ENCODE measurements around the gene SHROOM4. TPM values are rescaled to one million over a fixed set of nuclear protein-coding genes. Genes with fewer than 3 reads are reported as not detected.

SHROOM4 gene
- total and polyA plus RNA-seq, 2 donors (not counting 1 experiment from before 2014, with no cell fraction given): not detected

- Histone ChIP-seq H2AFZ (ENCODE audit: insufficient read depth, low read depth, low read length, poor library complexity, severe bottlenecking) (no peak overlapping the region), H3K36me3 (replicated peaks in 1 of 2; ENCODE audit: control extremely low read depth in 1 of 2, control insufficient read depth in 1 of 2, extremely low read depth in 1 of 2, insufficient read depth in 2 of 2, low read length in 1 of 2) (no peaks in the 10 kb centered on the region), H3K79me2 (ENCODE audit: control insufficient read depth, insufficient read depth, low read length) (no peaks in the 10 kb centered on the region), H3K9ac (ENCODE audit: low read length) (no peak overlapping the region), H3K4me2 (replicated peaks; ENCODE audit: low read depth, low read length, poor library complexity, severe bottlenecking) (no peak overlapping the region), H3K4me1 (ENCODE audit: control insufficient read depth in 2 of 2, insufficient read depth in 2 of 2, low read length in 2 of 2) (no peaks in the 10 kb centered on the region), H3K4me3 (ENCODE audit: control extremely low read depth in 1 of 5, extremely low read depth in 1 of 5, insufficient read depth in 1 of 5, low read depth in 2 of 5, low read length in 4 of 5) (no peak overlapping the region), H3K27me3 (replicated peaks in 1 of 4; ENCODE audit: control extremely low read depth in 1 of 4, control insufficient read depth in 3 of 4, insufficient read depth in 4 of 4, low read length in 3 of 4) (no peaks in the 10 kb centered on the region), H3K27ac (ENCODE audit: low read length in 2 of 2) (no peak overlapping the region), H4K20me1 (ENCODE audit: control insufficient read depth, insufficient read depth, low read length, poor library complexity, severe bottlenecking) (no peaks in the 10 kb centered on the region), H3K9me3 (ENCODE audit: control extremely low read depth in 1 of 3, control insufficient read depth in 2 of 3, insufficient read depth in 1 of 3, low read length in 2 of 3) (no peaks in the 10 kb centered on the region)
- TF ChIP-seq EZH2 (IDR thresholded peaks at IDR 0.05; ENCODE audit: borderline replicate concordance, insufficient read depth, low read depth, low read length, poor library complexity, severe bottlenecking): no peak
- TF ChIP-seq CTCF (IDR thresholded peaks at IDR 0.05): no peak
- DNase-seq (no peak), ATAC-seq (ENCODE audit: low read depth) (no peak)
- H3K4me1 Mint-ChIP-seq: no peaks in the 10 kb centered on the region
- no peaks in the 10 kb centered on the region for H3K9me3 Mint-ChIP-seq (ENCODE audit: insufficient read depth)
- H3K27ac Mint-ChIP-seq: no peak overlapping the region
- no peak overlapping the region for H3K4me3 Mint-ChIP-seq
- intact Hi-C loops (cut with micrococcal nuclease): no loop called here
- POLR2A ChIA-PET: no interaction called here
- CTCF ChIA-PET: interaction anchor here (1.4 to 3.6 kb wide), 2 partner anchors 13 to 665 kb away, joined by 3 to 23 read pairs; no protein-coding TSS in a partner anchor
- WGBS (ENCODE audit: insufficient coverage): no CpG with 5 or more reads among the region's 1 CpG
- peaks cover 6% of the 10 kb centered on the region for H3K27me3 Mint-ChIP-seq
Measured at GRCh38 chrX:50581405-50581804, 232.6 kb downstream of the SHROOM4 start.

GRCh38 chrX:50579955-50580354, 234.0 kb downstream of the SHROOM4 start:
- POLR2A ChIA-PET: no interaction called here

More at GRCh38 chrX:50579955-50580354, 234.0 kb downstream of the SHROOM4 start:
- Histone ChIP-seq H3K27ac (ENCODE audit: low read length in 2 of 2) (no peak overlapping the region), H3K9me3 (ENCODE audit: control extremely low read depth in 1 of 3, control insufficient read depth in 2 of 3, insufficient read depth in 1 of 3, low read length in 2 of 3) (no peaks in the 10 kb centered on the region), H3K4me1 (ENCODE audit: control insufficient read depth in 2 of 2, insufficient read depth in 2 of 2, low read length in 2 of 2) (no peaks in the 10 kb centered on the region), H2AFZ (ENCODE audit: insufficient read depth, low read depth, low read length, poor library complexity, severe bottlenecking) (no peak overlapping the region), H4K20me1 (ENCODE audit: control insufficient read depth, insufficient read depth, low read length, poor library complexity, severe bottlenecking) (no peaks in the 10 kb centered on the region), H3K4me2 (replicated peaks; ENCODE audit: low read depth, low read length, poor library complexity, severe bottlenecking) (no peak overlapping the region), H3K27me3 (replicated peaks in 1 of 4; ENCODE audit: control extremely low read depth in 1 of 4, control insufficient read depth in 3 of 4, insufficient read depth in 4 of 4, low read length in 3 of 4) (no peaks in the 10 kb centered on the region), H3K36me3 (replicated peaks in 1 of 2; ENCODE audit: control extremely low read depth in 1 of 2, control insufficient read depth in 1 of 2, extremely low read depth in 1 of 2, insufficient read depth in 2 of 2, low read length in 1 of 2) (no peaks in the 10 kb centered on the region), H3K4me3 (ENCODE audit: control extremely low read depth in 1 of 5, extremely low read depth in 1 of 5, insufficient read depth in 1 of 5, low read depth in 2 of 5, low read length in 4 of 5) (no peak overlapping the region), H3K9ac (ENCODE audit: low read length) (no peak overlapping the region), H3K79me2 (ENCODE audit: control insufficient read depth, insufficient read depth, low read length) (no peaks in the 10 kb centered on the region)
- Mint-ChIP-seq H3K9me3 (ENCODE audit: insufficient read depth) (no peaks in the 10 kb centered on the region), H3K27me3 (peaks cover 6% of the 10 kb centered on the region), H3K27ac (no peak overlapping the region), H3K4me3 (no peak overlapping the region), H3K4me1 (no peaks in the 10 kb centered on the region)
- TF ChIP-seq CTCF (IDR thresholded peaks at IDR 0.05): peak; percentile 66
- TF ChIP-seq EZH2 (IDR thresholded peaks at IDR 0.05; ENCODE audit: borderline replicate concordance, insufficient read depth, low read depth, low read length, poor library complexity, severe bottlenecking): no peak
- CTCF ChIA-PET: interaction anchor here (0.7 to 3.6 kb wide), 9 partner anchors 9 to 664 kb away, joined by 3 to 23 read pairs (median 4); partner anchors contain the start of gene CLCN5
- ATAC-seq (ENCODE audit: low read depth) (peak; percentile 36), DNase-seq (peak; percentile 55)
- WGBS (ENCODE audit: insufficient coverage): no CpG with 5 or more reads among the region's 2 CpGs
- intact Hi-C loops (cut with micrococcal nuclease): no loop called here
